ENCODE results near the gene PHF20. TPM values are rescaled to one million over a fixed set of nuclear protein-coding genes. Genes with fewer than 3 reads are reported as not detected.
"Not testable (repeated sequence)": the region's sequence is repeated elsewhere in the genome, so short reads cannot be mapped to it uniquely, and the experiment has no call there.

PHF20 gene
- polyA plus RNA-seq, 1 donor from 2014 or later = 107 TPM

GRCh38 chr20:35910254-35910653 is 138.4 kb downstream of the PHF20 start:
- no peak overlapping the region for H3K27ac Mint-ChIP-seq
- no peak overlapping the region for H3K4me3 Mint-ChIP-seq
- H3K4me1 Mint-ChIP-seq = peaks cover 3 to 14% (median 10%) of the 10 kb centered on the region in 3 donors
- no peaks in the 10 kb centered on the region for H3K27me3 Mint-ChIP-seq
- H3K36me3 Mint-ChIP-seq = peaks cover 3% of the 10 kb centered on the region
- H3K9me3 Mint-ChIP-seq = no peaks in the 10 kb centered on the region

GRCh38 chr20:35912881-35913280 is 141.1 kb downstream of the PHF20 start:
- Mint-ChIP-seq H3K4me1 (peaks cover 2 to 14% (median 7%) of the 10 kb centered on the region in 3 donors), H3K27ac (peak overlapping the region in 1 of 3 donors; percentile 10), H3K9me3 (no peaks in the 10 kb centered on the region), H3K36me3 (peaks cover 5% of the 10 kb centered on the region), H3K27me3 (no peaks in the 10 kb centered on the region), H3K4me3 (no peak overlapping the region)

- Mint-ChIP-seq H3K9me3 (no peaks in the 10 kb centered on the region), H3K36me3 (peaks cover 3% of the 10 kb centered on the region), H3K27ac (no peak overlapping the region), H3K27me3 (no peaks in the 10 kb centered on the region), H3K4me3 (peak overlapping the region in 1 of 4 donors; percentile 5), H3K4me1 (no peaks in the 10 kb centered on the region)
These were observed 145.3 kb downstream of the PHF20 start for GRCh38 chr20:35917077-35917476.

- H3K27me3 Mint-ChIP-seq = no peaks in the 10 kb centered on the region
- no peaks in the 10 kb centered on the region for H3K4me1 Mint-ChIP-seq
- no peak overlapping the region for H3K4me3 Mint-ChIP-seq
- no peaks in the 10 kb centered on the region for H3K9me3 Mint-ChIP-seq
- peaks cover 3% of the 10 kb centered on the region for H3K36me3 Mint-ChIP-seq
- H3K27ac Mint-ChIP-seq = no peak overlapping the region
These were observed 146.2 kb downstream of the PHF20 start for GRCh38 chr20:35918021-35918420.

- peaks cover 1% of the 10 kb centered on the region for H3K36me3 Mint-ChIP-seq
- H3K27me3 Mint-ChIP-seq = no peaks in the 10 kb centered on the region
- H3K9me3 Mint-ChIP-seq = no peaks in the 10 kb centered on the region
- no peak overlapping the region for H3K27ac Mint-ChIP-seq
- H3K4me3 Mint-ChIP-seq = no peak overlapping the region
- H3K4me1 Mint-ChIP-seq = no peaks in the 10 kb centered on the region
These were observed 148.7 kb downstream of the PHF20 start for GRCh38 chr20:35920523-35920922.

GRCh38 chr20:35929301-35929700 is 157.5 kb downstream of the PHF20 start:
- Mint-ChIP-seq H3K9me3 (no peaks in the 10 kb centered on the region), H3K27me3 (no peaks in the 10 kb centered on the region), H3K27ac (no peak overlapping the region), H3K36me3 (peaks cover 4% of the 10 kb centered on the region), H3K4me3 (no peak overlapping the region), H3K4me1 (peaks cover 0 to 3% (median 0%) of the 10 kb centered on the region in 3 donors)

GRCh38 chr20:35934050-35934449 is 162.2 kb downstream of the PHF20 start:
- Mint-ChIP-seq H3K9me3 (no peaks in the 10 kb centered on the region), H3K4me1 (no peaks in the 10 kb centered on the region), H3K27me3 (no peaks in the 10 kb centered on the region), H3K27ac (no peak overlapping the region), H3K4me3 (no peak overlapping the region), H3K36me3 (peaks cover 2% of the 10 kb centered on the region)

- Mint-ChIP-seq H3K4me3 (no peak overlapping the region), H3K36me3 (no peaks in the 10 kb centered on the region), H3K27ac (no peak overlapping the region), H3K4me1 (no peaks in the 10 kb centered on the region), H3K27me3 (no peaks in the 10 kb centered on the region), H3K9me3 (no peaks in the 10 kb centered on the region)
These were observed 167.4 kb downstream of the PHF20 start for GRCh38 chr20:35939264-35939663.

- Mint-ChIP-seq H3K4me1 (no peaks in the 10 kb centered on the region), H3K36me3 (no peaks in the 10 kb centered on the region), H3K27me3 (no peaks in the 10 kb centered on the region), H3K9me3 (no peaks in the 10 kb centered on the region), H3K4me3 (no peak overlapping the region), H3K27ac (peak overlapping the region in 1 of 3 donors; percentile 67)
These were observed 169.8 kb downstream of the PHF20 start for GRCh38 chr20:35941620-35942019.

GRCh38 chr20:35942243-35942642 is 170.4 kb downstream of the PHF20 start:
- H3K4me3 Mint-ChIP-seq = no peak overlapping the region
- H3K27me3 Mint-ChIP-seq = no peaks in the 10 kb centered on the region
- H3K36me3 Mint-ChIP-seq = no peaks in the 10 kb centered on the region
- no peaks in the 10 kb centered on the region for H3K4me1 Mint-ChIP-seq
- H3K27ac Mint-ChIP-seq = peak overlapping the region in 1 of 3 donors; percentile 67
- H3K9me3 Mint-ChIP-seq = no peaks in the 10 kb centered on the region

GRCh38 chr20:35947489-35947888 is 175.7 kb downstream of the PHF20 start:
- H3K27ac Mint-ChIP-seq = peak overlapping the region in 2 of 3 donors; percentile 36 to 41
- H3K4me1 Mint-ChIP-seq = peaks cover 1 to 4% (median 2%) of the 10 kb centered on the region in 3 donors
- no peaks in the 10 kb centered on the region for H3K36me3 Mint-ChIP-seq
- H3K9me3 Mint-ChIP-seq = no peaks in the 10 kb centered on the region
- H3K4me3 Mint-ChIP-seq = peak overlapping the region in 1 of 4 donors; percentile 34
- no peaks in the 10 kb centered on the region for H3K27me3 Mint-ChIP-seq

GRCh38 chr20:35947907-35948306 is 176.1 kb downstream of the PHF20 start:
- H3K27ac Mint-ChIP-seq = peak overlapping the region in 2 of 3 donors; percentile 36 to 41
- H3K4me3 Mint-ChIP-seq = peak overlapping the region in 1 of 4 donors; percentile 34
- H3K27me3 Mint-ChIP-seq = no peaks in the 10 kb centered on the region
- no peaks in the 10 kb centered on the region for H3K36me3 Mint-ChIP-seq
- H3K9me3 Mint-ChIP-seq = no peaks in the 10 kb centered on the region
- H3K4me1 Mint-ChIP-seq = peaks cover 6 to 8% (median 6%) of the 10 kb centered on the region in 3 donors

GRCh38 chr20:35950093-35950492 is 178.3 kb downstream of the PHF20 start:
- Mint-ChIP-seq H3K27me3 (no peaks in the 10 kb centered on the region), H3K4me3 (no peak overlapping the region), H3K27ac (no peak overlapping the region), H3K4me1 (peaks cover 9 to 19% (median 9%) of the 10 kb centered on the region in 3 donors), H3K36me3 (no peaks in the 10 kb centered on the region), H3K9me3 (no peaks in the 10 kb centered on the region)

- H3K4me3 Mint-ChIP-seq = peak overlapping the region in 3 of 4 donors; percentile 16 to 99 (median 57)
- not testable (repeated sequence) for H3K36me3 Mint-ChIP-seq
These were observed 180.3 kb downstream of the PHF20 start for GRCh38 chr20:35952080-35952479.

GRCh38 chr20:35952480-35953386 is 180.9 kb downstream of the PHF20 start:
- no peaks in the 10 kb centered on the region for H3K27me3 Mint-ChIP-seq
- no peaks in the 10 kb centered on the region for H3K9me3 Mint-ChIP-seq
- H3K4me1 Mint-ChIP-seq = peaks cover 11 to 21% (median 11%) of the 10 kb centered on the region in 3 donors
- H3K27ac Mint-ChIP-seq = peak overlapping the region; percentile 99 to 100 (median 99)
- H3K36me3 Mint-ChIP-seq = peaks cover 2% of the 10 kb centered on the region
- peak overlapping the region; percentile 99 to 100 (median 100) for H3K4me3 Mint-ChIP-seq

More at GRCh38 chr20:35952080-35952479, 180.3 kb downstream of the PHF20 start:
- Mint-ChIP-seq H3K4me1 (peaks cover 11 to 21% (median 11%) of the 10 kb centered on the region in 3 donors), H3K27ac (peak overlapping the region in 2 of 3 donors; percentile 99 to 100)
- H3K27me3 Mint-ChIP-seq, H3K9me3 Mint-ChIP-seq: not testable (repeated sequence)
